ENCODE data around the gene MORN5.

The MORN5 gene

DNA sequence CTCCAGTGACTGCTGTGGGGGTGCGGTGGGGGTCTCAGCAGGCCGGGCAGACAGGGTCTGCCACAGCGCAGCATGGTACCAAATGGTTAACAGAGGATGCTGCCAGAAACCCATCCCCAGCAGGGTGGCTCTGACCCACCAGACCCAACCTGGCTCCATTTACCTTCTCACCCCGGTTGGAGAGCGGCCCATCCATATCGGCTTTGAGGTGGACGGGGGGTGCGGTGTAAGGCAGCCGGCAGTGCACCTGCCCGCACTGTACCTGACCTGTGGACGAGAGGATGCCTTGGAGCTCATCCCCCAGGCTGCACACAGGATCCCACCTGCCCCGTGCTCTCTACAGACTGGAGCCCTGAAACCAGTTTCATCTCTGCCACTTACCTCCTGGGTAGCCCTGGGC is 49.7 kb downstream of the MORN5 start:
- DNase-seq (ENCODE audit: extremely low read depth, low read depth): no peak

DNA sequence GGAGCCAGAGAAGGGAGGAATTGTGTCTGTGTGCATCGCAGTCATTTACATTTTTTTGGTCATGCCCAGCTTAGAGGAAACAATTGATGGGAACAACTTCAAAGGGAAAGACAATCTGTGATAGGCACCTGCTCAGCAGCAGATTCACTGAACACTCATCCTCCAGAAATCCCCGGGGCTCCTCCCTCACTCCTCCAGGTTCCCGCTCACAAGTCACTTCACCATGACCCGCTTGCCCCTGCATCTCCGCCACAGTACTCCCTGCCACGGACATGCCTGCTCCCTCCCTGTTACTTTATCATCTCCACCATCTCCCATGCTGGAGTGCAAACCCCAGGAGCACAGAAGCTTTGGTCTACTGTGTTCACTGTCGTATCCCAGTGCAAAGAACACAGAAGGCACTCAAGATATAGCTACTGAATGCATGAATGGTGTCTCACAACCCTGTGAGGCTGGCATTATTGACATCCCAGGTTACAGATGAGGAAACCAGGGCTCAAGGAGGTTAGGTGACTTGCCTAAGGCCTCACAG is 52.8 kb downstream of the MORN5 start:
- TF ChIP-seq, protein P1, sequence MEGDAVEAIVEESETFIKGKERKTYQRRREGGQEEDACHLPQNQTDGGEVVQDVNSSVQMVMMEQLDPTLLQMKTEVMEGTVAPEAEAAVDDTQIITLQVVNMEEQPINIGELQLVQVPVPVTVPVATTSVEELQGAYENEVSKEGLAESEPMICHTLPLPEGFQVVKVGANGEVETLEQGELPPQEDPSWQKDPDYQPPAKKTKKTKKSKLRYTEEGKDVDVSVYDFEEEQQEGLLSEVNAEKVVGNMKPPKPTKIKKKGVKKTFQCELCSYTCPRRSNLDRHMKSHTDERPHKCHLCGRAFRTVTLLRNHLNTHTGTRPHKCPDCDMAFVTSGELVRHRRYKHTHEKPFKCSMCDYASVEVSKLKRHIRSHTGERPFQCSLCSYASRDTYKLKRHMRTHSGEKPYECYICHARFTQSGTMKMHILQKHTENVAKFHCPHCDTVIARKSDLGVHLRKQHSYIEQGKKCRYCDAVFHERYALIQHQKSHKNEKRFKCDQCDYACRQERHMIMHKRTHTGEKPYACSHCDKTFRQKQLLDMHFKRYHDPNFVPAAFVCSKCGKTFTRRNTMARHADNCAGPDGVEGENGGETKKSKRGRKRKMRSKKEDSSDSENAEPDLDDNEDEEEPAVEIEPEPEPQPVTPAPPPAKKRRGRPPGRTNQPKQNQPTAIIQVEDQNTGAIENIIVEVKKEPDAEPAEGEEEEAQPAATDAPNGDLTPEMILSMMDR (IDR thresholded peaks at IDR 0.05; ENCODE audit: low read depth, low read length): no peak
- no peak for DNase-seq (ENCODE audit: extremely low read depth, low read depth)

More for the DNA sequence above, 49.7 kb downstream of the MORN5 start:
- TF ChIP-seq, protein P1 (IDR thresholded peaks at IDR 0.05; ENCODE audit: low read depth, low read length): no peak

DNA sequence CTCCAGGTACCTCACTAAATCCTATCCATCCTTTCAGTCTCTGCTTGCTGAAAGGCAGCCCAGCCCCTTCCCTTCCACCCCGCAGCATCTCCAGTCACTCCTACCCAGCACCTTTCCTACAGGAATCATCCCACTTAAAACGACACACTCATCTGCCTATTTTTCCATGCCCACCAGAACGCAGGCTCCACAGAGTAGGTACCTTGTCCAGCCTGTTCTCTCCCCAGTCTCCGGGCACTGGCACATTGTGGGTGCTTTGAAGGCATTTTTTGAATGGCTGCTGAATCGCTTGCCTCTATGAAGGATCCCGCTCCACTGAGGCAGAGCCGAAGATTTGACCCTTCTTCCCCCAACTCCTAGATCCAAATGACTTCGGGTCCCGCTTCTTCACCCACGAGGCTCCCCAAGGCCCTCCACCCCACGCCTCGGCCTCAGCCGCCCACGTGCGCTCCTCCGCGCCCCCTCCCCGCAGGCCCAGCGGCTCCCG is 53.4 kb downstream of the MORN5 start:
- TF ChIP-seq, protein P1 (IDR thresholded peaks at IDR 0.05; ENCODE audit: low read depth, low read length): no peak
- no peak for DNase-seq (ENCODE audit: extremely low read depth, low read depth)

DNA sequence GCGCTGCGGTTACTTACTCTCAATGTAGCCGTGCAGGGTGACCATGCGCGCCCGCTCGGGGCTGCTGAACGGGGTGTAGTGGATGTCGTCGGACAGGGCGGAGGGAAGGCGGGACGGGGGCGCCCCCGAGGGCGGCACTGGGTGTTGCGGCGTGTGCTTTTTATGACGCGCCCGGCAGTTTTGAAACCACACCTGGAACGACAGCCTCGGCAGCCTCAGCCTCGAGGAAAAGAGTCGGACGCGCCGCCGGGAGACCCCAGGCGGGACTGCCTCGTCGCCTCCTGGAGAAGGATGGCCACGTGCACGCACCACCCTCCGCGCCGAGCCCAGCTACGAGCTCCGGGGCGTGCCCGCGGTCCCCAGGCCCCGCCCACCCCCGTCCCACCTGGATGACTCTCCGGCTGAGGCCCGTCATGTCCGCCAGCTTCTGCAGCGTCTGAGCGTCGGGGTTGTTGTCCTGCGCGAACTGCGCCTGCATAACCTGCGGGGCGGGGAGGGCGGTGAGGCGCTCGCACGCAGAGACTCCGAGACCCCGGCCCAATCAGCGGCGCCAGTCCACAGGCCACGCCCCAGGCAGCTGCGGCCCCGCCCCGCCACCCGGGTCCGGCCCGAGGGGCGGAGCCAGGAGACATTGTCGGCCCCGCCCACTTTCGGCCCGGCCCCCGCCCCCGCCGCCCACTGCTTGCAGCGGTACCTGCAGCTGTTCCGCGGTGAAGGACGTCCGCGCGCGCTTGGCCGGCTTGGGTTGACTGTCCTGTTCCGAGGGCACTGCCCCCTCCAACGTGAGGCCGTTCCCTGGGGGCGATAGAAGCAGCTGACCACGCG is 54.1 kb downstream of the MORN5 start:
- TF ChIP-seq, protein P1 (IDR thresholded peaks at IDR 0.05; ENCODE audit: low read depth, low read length): no peak
- DNase-seq (ENCODE audit: extremely low read depth, low read depth): no peak

DNA sequence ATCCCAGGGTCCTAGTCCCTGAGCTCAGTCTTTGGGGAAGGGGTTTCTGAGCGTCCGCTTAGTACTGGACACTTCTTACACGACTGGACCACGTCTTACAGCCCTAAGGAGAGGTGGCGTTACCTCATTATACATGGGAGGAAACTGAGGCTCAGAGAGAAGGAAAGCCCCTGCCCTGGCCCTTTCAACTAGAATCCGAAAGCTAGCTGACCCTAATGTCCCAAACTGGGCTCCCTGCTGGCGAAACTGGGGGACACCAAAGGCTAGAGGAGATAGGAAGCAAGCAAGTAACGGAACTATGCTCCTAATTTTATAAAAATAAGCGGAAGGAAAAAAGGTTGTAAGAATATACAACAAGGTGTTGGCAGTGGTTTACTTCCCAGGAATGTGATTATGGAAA is 54.8 kb downstream of the MORN5 start:
- TF ChIP-seq, protein P1 (IDR thresholded peaks at IDR 0.05; ENCODE audit: low read depth, low read length): no peak
- no peak for DNase-seq (ENCODE audit: extremely low read depth, low read depth)

DNA sequence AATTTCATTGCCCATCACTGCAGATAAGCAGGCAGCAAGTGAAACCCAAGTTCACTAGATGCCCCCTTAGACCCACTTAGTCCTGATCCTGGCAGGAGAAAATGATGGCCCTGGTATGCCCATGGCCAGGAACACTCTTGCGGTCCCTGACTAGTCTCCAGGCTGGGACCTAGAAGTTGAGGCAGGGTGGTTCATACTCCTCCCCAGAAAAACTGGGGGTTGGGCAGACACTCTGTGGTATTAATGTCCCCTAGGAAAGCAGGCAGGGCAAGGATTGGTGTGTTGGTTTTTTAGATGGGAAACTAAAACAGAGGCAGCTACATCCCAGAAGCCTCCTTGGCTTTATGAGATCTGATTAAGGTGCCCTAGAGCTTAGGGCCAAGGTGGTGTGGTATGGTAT is 56.0 kb downstream of the MORN5 start:
- TF ChIP-seq, protein P1 (IDR thresholded peaks at IDR 0.05; ENCODE audit: low read depth, low read length): no peak
- no peak for DNase-seq (ENCODE audit: extremely low read depth, low read depth)

DNA sequence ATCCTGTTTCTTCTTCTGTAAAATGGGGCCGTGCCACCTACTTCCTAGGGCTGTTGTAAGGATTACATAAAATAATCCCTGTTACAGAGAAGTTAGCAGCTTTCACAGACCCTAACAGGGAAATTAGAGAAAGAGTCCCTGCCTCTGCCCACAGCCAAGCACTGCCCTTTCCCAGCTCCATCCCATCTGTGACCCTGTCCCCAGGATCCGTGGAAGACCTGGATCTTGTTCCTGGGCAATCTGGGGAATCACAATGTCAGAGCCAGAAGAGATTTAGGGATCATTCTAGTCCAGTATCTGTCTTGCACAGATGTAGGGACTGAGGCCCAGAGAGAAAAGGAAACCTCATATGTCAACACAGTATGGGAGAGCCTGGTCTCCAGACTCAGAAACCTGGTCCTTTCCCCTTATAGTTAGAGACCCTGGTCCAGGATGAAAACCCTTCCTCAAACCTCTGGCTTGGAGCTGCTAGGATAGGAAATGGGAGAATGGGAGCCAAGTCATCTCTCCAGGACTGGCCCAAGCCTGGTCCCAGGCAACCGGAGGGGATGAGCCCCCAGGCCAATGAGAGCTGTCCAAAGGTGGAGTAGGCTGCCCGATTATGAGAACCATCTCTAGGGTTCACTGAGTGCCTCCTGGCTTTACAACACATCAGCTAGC is 56.6 kb downstream of the MORN5 start:
- TF ChIP-seq, protein P1 (IDR thresholded peaks at IDR 0.05; ENCODE audit: low read depth, low read length): no peak
- no peak for DNase-seq (ENCODE audit: extremely low read depth, low read depth)

Data from AG09319 (cell line).